Measurements from ENCODE around the gene RAB38.

- TF ChIP-seq SP1 (CRISPR knock-in tag; conservative IDR thresholded peaks at IDR 0.05) (no peak), CREM (CRISPR knock-in tag; IDR thresholded peaks at IDR 0.05) (no peak), CTCF (IDR thresholded peaks at IDR 0.05) (no peak), SMAD4 (CRISPR knock-in tag; IDR thresholded peaks at IDR 0.05) (no peak), ETV6 (CRISPR knock-in tag; IDR thresholded peaks at IDR 0.05) (no peak)
Observed at GRCh38 chr11:88188932-88189253, 13.7 kb upstream of the RAB38 start.

Data from WTC11 (cell line).